Kidney epithelial cell (primary cell): Measurements from ENCODE around the gene RAP1GAP2. TPM values are rescaled to one million over a fixed set of nuclear protein-coding genes. Genes with fewer than 3 reads are reported as not detected.

ENCODE experiments used
- DNase-seq: peaks from one replicate; pipeline ENCODE4 v3.0.0-alpha.2; 2010; ENCODE audit warnings: low read depth
- H3K27me3 ChIP-seq: 2 replicates; pipeline ENCODE4 v1.6.0; 2011; ENCODE audit warnings: low read length; ENCODE audit not compliant: control insufficient read depth, insufficient read depth
- H3K36me3 ChIP-seq: 2 replicates; pipeline ENCODE4 v1.5.1; 2011; ENCODE audit warnings: low read length; ENCODE audit not compliant: control insufficient read depth, insufficient read depth
- H3K4me3 ChIP-seq: 2 replicates; pipeline ENCODE4 v1.5.1; 2011; ENCODE audit warnings: low read depth, mild to moderate bottlenecking, control low read depth, low read length
- total RNA-seq: library from RNA; depleted of rRNA; stranded (reverse); fragments of >200 nt; gene quantifications from 2 replicates; pipeline ENCODE4 v1.2.3, GENCODE V29; 2015
- TF ChIP-seq, protein P1 (sequence below): IDR thresholded peaks from 2 replicates; pipeline ENCODE4 v1.5.1; 2011; ENCODE audit warnings: mild to moderate bottlenecking, moderate library complexity, low read length, control low read depth, inconsistent platforms; ENCODE audit not compliant: insufficient read depth, poor library complexity, severe bottlenecking

Gene RAP1GAP2
- total RNA-seq, 1 donor from 2014 or later = 51.6 TPM

DNA sequence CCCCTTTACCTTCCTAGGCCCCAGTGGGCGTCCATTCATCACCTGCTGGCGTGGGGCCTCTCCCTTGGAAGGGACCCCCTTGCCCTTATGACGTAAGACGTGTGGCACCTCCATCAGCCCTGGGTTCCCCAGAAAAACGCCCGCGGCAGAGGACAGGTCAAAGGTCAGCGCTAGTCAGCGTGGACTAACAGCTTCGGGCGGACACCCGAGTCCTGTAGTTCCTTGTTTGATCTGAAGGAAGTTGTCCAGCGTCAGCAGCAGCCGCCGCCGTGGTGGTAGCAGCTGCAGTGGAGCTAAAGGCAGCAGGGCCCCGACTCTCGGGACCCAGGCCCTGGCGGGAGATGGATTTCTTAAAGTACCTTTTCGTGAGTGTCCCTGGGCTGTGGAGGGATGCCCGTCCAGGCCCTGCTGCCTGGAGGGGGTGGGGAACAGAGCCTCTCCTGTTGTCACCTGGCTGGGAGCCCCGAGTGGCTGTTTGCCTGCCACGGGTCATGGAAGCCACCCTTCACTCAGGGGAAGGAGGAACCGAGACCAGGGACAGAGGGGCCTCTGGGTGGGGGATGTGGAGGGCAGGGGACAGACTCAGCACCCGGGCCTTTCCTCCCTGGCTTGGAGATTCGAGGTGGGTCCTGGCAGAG, 143.6 kb downstream of the RAP1GAP2 start:
- no peak for DNase-seq
- no peak overlapping the region for H3K4me3 ChIP-seq
- H3K27me3 ChIP-seq = no peaks in the 10 kb centered on the region
- TF ChIP-seq, protein P1, sequence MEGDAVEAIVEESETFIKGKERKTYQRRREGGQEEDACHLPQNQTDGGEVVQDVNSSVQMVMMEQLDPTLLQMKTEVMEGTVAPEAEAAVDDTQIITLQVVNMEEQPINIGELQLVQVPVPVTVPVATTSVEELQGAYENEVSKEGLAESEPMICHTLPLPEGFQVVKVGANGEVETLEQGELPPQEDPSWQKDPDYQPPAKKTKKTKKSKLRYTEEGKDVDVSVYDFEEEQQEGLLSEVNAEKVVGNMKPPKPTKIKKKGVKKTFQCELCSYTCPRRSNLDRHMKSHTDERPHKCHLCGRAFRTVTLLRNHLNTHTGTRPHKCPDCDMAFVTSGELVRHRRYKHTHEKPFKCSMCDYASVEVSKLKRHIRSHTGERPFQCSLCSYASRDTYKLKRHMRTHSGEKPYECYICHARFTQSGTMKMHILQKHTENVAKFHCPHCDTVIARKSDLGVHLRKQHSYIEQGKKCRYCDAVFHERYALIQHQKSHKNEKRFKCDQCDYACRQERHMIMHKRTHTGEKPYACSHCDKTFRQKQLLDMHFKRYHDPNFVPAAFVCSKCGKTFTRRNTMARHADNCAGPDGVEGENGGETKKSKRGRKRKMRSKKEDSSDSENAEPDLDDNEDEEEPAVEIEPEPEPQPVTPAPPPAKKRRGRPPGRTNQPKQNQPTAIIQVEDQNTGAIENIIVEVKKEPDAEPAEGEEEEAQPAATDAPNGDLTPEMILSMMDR = no peak
- H3K36me3 ChIP-seq = no peaks in the 10 kb centered on the region

DNA sequence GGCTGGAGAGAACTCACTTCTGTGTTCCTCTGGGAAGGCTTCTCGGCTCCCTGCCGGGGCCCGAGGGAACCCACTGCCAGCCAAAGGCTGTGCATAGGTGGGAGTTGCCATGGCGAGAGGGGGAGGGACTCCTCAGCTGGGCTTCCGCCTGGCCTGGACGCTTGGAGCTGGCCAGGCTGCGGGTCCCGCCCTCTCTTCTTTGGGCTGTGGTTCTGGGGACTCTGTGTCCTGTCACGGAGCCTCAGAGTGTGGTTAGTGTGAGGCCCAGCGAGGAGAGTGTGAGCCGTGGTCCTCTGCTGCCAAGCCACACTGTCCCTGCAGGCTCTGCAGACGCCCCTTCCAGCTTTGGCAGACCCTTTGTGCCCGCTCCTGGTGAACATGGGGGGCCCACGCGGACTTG, 144.1 kb downstream of the RAP1GAP2 start:
- Histone ChIP-seq H3K36me3 (no peaks in the 10 kb centered on the region), H3K4me3 (no peak overlapping the region), H3K27me3 (no peaks in the 10 kb centered on the region)
- TF ChIP-seq, protein P1 = no peak
- DNase-seq = no peak

DNA sequence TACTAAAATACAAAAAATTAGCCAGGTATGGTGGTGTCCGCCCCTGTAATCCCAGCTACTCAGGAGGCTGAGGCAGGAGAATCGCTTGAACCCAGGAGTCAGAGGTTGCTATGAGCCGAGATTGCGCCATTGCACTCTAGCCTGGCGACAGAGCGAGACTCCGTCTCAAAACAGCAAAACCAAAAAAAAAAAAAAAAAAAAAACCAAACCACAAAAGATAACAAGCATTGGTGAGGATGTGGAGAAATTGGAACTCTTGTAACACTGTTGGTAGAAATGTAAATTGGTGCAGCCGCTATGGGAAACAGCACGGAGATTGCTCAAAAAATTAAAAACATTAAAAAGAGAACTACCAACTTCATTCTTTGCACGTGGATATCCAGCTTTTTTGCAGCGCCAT, 147.7 kb downstream of the RAP1GAP2 start:
- Histone ChIP-seq H3K4me3 (no peak overlapping the region), H3K36me3 (no peaks in the 10 kb centered on the region), H3K27me3 (no peaks in the 10 kb centered on the region)
- no peak for DNase-seq
- TF ChIP-seq, protein P1 = no peak

DNA sequence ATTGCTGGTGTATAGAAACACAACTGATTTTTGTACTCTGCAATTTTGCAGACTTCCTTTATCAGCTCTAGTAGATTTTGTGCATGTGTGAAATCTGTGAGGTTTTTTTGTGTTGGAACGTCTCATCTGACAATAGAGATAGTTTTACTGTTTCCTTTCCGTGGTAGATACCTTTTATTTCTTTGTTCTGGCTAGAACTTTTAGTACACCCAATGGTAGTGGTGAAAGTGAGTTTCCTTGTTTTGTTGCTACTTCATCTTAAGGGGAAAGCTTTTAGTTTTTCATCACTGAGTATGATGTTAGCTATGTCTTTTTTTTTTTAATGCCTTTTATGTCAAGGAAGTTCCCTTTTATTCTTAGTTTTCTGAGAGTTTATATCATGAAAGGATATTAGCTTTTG, 149.1 kb downstream of the RAP1GAP2 start:
- no peaks in the 10 kb centered on the region for H3K36me3 ChIP-seq
- TF ChIP-seq, protein P1 = no peak
- H3K4me3 ChIP-seq = no peak overlapping the region
- DNase-seq = no peak
- H3K27me3 ChIP-seq = no peaks in the 10 kb centered on the region

DNA sequence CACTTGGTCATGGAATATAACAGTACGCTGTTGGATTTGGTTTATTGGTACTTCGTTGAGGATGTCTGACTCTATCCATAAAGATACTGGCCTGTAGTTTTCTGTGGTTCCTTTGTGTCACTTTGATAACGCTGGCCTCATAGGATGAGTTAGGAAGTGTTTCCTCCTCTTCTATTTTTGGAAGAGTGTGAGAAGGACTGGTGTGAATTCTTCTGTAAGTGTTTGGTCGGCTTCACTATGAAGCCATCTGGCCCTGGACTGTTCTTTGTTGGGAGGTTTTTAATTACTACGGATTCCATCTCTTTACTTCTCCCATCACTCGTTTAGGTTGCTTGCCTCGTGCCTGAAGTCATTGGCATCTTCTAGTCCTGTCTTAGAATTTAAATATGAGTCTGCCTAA, 149.9 kb downstream of the RAP1GAP2 start:
- Histone ChIP-seq H3K36me3 (no peaks in the 10 kb centered on the region), H3K27me3 (no peaks in the 10 kb centered on the region), H3K4me3 (no peak overlapping the region)
- DNase-seq = no peak
- TF ChIP-seq, protein P1 = no peak

DNA sequence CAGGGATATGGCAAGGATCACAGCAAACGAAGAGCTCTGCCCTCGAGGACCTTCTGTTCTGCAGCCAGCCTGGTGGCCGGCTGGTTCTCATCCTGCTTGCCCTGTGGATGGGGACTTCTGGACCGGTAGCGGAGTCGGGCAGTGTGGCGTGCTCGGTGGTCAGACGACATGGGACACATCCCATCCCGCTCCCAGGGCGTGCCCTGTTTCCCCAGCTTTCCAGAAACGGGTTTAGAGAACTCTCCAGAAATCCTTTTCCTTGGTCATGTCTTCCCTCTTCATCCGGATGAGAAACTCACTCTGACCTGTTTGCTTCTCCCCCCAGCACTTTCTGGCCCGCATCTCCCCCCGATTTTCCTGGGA, 151.3 kb downstream of the RAP1GAP2 start:
- H3K36me3 ChIP-seq = no peaks in the 10 kb centered on the region
- H3K4me3 ChIP-seq = no peak overlapping the region
- TF ChIP-seq, protein P1 = no peak
- H3K27me3 ChIP-seq = no peaks in the 10 kb centered on the region
- DNase-seq = no peak
